Brain microvascular endothelial cell (primary cell): ENCODE measurements around the gene PGGHG.
"Not testable (repeated sequence)": the region's sequence is repeated elsewhere in the genome, so short reads cannot be mapped to it uniquely, and the experiment has no call there.

Experiments used
- DNase-seq: peaks from one replicate; pipeline ENCODE4 v3.0.0-alpha.2; 2020
- H3K27ac ChIP-seq: fragments of 250-450 bp; sonication (Bioruptor Pico); 2 replicates; pipeline ENCODE4 v1.5.1; 2020; ENCODE audit warnings: mild to moderate bottlenecking, moderate library complexity
- H3K27me3 ChIP-seq: fragments of 250-450 bp; sonication (Bioruptor Pico); replicated peaks from 2 replicates; pipeline ENCODE4 v1.5.1; 2020; ENCODE audit warnings: mild to moderate bottlenecking
- H3K36me3 ChIP-seq: fragments of 250-450 bp; sonication (Bioruptor Pico); replicated peaks from 2 replicates; pipeline ENCODE4 v1.5.1; 2020; ENCODE audit warnings: mild to moderate bottlenecking
- H3K4me3 ChIP-seq: 2 replicates; pipeline ENCODE4 v1.5.1; 2011; ENCODE audit warnings: low read depth, mild to moderate bottlenecking, control low read depth, low read length, moderate library complexity
- in situ Hi-C: cut with HindIII; loops from 2 replicates; pipeline ENCODE4 v1.10.0; 2017; ENCODE audit warnings: low sequenced_read_pairs, low pct_ligation_motif_present
- TF ChIP-seq, protein P1 (sequence below): IDR thresholded peaks from 2 replicates; pipeline ENCODE4 v1.5.1; 2011; ENCODE audit warnings: low read depth, mild to moderate bottlenecking, moderate library complexity, low read length, control low read depth, inconsistent platforms; ENCODE audit errors: missing control alignments

Gene PGGHG

GRCh38 chr11:324156-324555, 35.2 kb downstream of the PGGHG start:
- Histone ChIP-seq H3K27ac (no peak overlapping the region), H3K27me3 (no peaks in the 10 kb centered on the region), H3K4me3 (no peak overlapping the region), H3K36me3 (no peaks in the 10 kb centered on the region)
- in situ Hi-C loops: no loop called here
- DNase-seq: no peak
- TF ChIP-seq, protein P1, sequence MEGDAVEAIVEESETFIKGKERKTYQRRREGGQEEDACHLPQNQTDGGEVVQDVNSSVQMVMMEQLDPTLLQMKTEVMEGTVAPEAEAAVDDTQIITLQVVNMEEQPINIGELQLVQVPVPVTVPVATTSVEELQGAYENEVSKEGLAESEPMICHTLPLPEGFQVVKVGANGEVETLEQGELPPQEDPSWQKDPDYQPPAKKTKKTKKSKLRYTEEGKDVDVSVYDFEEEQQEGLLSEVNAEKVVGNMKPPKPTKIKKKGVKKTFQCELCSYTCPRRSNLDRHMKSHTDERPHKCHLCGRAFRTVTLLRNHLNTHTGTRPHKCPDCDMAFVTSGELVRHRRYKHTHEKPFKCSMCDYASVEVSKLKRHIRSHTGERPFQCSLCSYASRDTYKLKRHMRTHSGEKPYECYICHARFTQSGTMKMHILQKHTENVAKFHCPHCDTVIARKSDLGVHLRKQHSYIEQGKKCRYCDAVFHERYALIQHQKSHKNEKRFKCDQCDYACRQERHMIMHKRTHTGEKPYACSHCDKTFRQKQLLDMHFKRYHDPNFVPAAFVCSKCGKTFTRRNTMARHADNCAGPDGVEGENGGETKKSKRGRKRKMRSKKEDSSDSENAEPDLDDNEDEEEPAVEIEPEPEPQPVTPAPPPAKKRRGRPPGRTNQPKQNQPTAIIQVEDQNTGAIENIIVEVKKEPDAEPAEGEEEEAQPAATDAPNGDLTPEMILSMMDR: no peak

DNA sequence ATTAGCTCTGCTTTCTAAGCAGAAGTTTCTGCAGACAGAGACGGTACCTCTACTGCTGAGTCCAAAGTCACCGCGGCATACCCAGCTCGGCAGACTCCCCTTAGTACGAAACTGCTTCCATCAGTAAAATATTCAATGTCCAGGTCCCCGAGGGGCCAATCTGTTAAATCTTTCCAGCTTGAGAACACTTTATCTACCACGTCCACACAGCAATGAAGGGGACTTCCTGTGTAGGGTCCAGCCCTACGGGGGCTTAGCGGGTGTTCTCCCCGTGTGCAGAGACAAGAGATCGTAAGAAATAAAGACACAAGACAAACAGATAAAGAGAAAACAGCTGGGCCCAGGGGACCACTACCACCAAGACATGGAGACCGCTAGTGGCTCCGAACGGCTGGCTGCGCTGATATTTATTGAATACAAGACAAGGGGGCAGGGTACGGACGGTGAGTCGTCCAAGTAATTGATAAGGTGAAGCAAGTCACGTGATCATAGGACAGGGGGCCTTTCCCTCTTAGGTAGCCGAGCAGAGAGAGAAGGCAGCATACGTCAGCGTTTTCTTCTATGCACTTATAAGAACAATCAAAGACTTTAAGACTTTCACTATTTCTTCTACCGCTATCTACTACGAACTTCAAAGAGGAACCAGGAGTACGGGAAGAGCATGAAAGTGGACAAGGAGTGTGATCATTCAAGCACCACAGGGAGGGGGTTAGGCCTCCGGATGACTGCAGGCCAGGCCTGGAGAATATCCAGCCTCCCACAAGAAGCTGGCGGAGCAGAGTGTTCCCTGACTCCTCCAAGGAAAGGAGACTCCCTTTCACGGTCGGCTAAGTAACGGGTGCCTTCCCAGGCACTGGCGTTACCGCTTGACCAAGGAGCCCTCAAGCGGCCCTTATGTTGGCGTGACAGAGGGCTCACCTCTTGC, 35.9 kb downstream of the PGGHG start:
- in situ Hi-C loops, H3K36me3 ChIP-seq, DNase-seq, H3K27ac ChIP-seq, H3K27me3 ChIP-seq, H3K4me3 ChIP-seq: not testable (repeated sequence)

GRCh38 chr11:325796-326591, 37.1 kb downstream of the PGGHG start:
- Histone ChIP-seq H3K36me3 (no peaks in the 10 kb centered on the region), H3K27me3 (no peaks in the 10 kb centered on the region), H3K4me3 (no peak overlapping the region), H3K27ac (no peak overlapping the region)
- TF ChIP-seq, protein P1: no peak
- no peak for DNase-seq
- in situ Hi-C loops: no loop called here

DNA sequence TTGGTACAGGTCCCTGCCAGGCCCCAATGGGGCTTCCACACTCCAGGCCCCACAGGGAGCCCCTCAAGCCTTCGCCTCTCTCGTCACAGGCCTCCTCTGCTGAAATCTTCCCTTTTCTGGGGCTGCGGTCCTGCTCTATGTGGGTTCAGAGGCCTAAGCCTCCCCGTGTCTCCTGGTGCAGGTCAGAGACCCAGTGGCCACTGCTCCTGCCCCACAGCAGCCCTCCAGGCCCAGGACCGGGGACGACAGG, 37.6 kb downstream of the PGGHG start:
- Histone ChIP-seq H3K27ac (peak overlapping the region; percentile 56), H3K27me3 (no peaks in the 10 kb centered on the region), H3K4me3 (no peak overlapping the region), H3K36me3 (no peaks in the 10 kb centered on the region)
- TF ChIP-seq, protein P1: no peak
- no peak for DNase-seq
- in situ Hi-C loops: no loop called here

DNA sequence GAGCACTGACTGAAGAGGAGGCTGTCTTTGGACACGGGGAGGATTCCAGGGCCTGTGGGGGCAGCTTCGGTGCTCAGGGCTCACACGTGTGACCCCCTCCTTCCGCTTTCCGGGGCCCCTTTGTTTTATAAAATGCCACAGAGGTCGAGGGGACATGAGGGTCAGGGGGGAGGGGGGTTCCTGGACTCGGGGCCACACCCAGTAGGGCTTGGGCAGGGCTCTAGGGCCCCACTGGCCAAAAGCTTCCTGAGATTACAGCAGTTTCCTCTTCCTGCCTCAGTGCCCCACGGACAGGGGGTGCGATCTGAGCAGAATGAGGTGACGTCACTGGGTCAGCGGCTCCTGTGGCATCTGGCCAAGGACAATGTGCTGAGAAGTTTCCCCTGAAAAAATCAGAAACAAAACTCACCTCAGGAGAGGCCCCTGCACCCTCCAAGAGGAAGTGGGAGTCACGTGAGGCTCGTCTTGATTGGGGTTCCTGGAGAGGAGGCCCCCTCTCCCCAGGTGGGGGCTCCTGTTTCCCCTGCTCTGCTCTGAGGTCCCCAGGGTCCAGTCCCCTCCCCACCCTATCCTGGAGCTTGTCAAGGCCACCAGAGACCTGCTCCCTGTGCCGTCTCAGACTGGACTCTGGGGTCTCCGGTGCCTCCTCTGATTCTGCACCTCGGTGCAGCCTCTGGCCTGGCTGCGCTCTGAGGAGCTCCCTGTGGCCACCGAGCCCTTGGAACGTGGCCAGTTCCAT, 38.1 kb downstream of the PGGHG start:
- H3K4me3 ChIP-seq: no peak overlapping the region
- H3K27me3 ChIP-seq: no peaks in the 10 kb centered on the region
- peak overlapping the region; percentile 56 for H3K27ac ChIP-seq
- TF ChIP-seq, protein P1: no peak
- no peaks in the 10 kb centered on the region for H3K36me3 ChIP-seq
- in situ Hi-C loops: no loop called here
- peak; percentile 59 for DNase-seq

GRCh38 chr11:327581-327923, 38.6 kb downstream of the PGGHG start:
- DNase-seq: no peak
- Histone ChIP-seq H3K4me3 (no peak overlapping the region), H3K36me3 (no peaks in the 10 kb centered on the region), H3K27ac (peak overlapping the region; percentile 56), H3K27me3 (no peaks in the 10 kb centered on the region)
- TF ChIP-seq, protein P1: no peak
- in situ Hi-C loops: no loop called here
